GM18517 (cell line): ENCODE measurements around the gene JCAD.
"Not testable (repeated sequence)": the region's sequence is repeated elsewhere in the genome, so short reads cannot be mapped to it uniquely, and the experiment has no call there.

Experiments used
- ATAC-seq: cut with Tn5 transposase; IDR thresholded peaks from one replicate; pipeline ENCODE4 v1.9.1; 2021; ENCODE audit warnings: mild to moderate bottlenecking, moderate library complexity; ENCODE audit not compliant: unreplicated experiment

The JCAD gene

GRCh38 chr10:30026578-30026977, 32.8 kb downstream of the JCAD start:
- ATAC-seq = no peak

- ATAC-seq = no peak
Observed at GRCh38 chr10:30026080-30026479, 33.3 kb downstream of the JCAD start.

GRCh38 chr10:30025428-30025827, 34.0 kb downstream of the JCAD start:
- not testable (repeated sequence) for ATAC-seq

- no peak for ATAC-seq
Observed at GRCh38 chr10:30022590-30022989, 36.8 kb downstream of the JCAD start.

- ATAC-seq = no peak
Observed at GRCh38 chr10:30019468-30019867, 39.9 kb downstream of the JCAD start.

GRCh38 chr10:30018496-30018895, 40.9 kb downstream of the JCAD start:
- no peak for ATAC-seq

GRCh38 chr10:30017966-30018365, 41.4 kb downstream of the JCAD start:
- ATAC-seq = no peak

GRCh38 chr10:30017556-30017955, 41.8 kb downstream of the JCAD start:
- no peak for ATAC-seq

GRCh38 chr10:30014511-30014910, 44.9 kb downstream of the JCAD start:
- ATAC-seq = no peak

GRCh38 chr10:30013757-30014156, 45.6 kb downstream of the JCAD start:
- ATAC-seq = no peak

GRCh38 chr10:30011956-30012647, 47.3 kb downstream of the JCAD start:
- ATAC-seq = no peak

- no peak for ATAC-seq
Observed at GRCh38 chr10:30011396-30011795, 48.0 kb downstream of the JCAD start.

- ATAC-seq = no peak
Observed at GRCh38 chr10:30007406-30007805, 52.0 kb downstream of the JCAD start.

GRCh38 chr10:30006410-30006809, 53.0 kb downstream of the JCAD start:
- ATAC-seq = no peak

- not testable (repeated sequence) for ATAC-seq
Observed at GRCh38 chr10:30005116-30005515, 54.3 kb downstream of the JCAD start.

- peak; percentile 57 for ATAC-seq
Observed at GRCh38 chr10:30002426-30003266, 56.7 kb downstream of the JCAD start.

GRCh38 chr10:30000802-30001571, 58.4 kb downstream of the JCAD start:
- no peak for ATAC-seq

GRCh38 chr10:29998142-29998808, 61.1 kb downstream of the JCAD start:
- ATAC-seq = peak; percentile 65

GRCh38 chr10:29994811-29995210, 64.6 kb downstream of the JCAD start:
- no peak for ATAC-seq

- no peak for ATAC-seq
Observed at GRCh38 chr10:29993319-29993915, 66.0 kb downstream of the JCAD start.

GRCh38 chr10:29992914-29993313, 66.5 kb downstream of the JCAD start:
- no peak for ATAC-seq
